CD14-positive monocyte (primary cell): ENCODE data around the gene ABCC4. TPM values are rescaled to one million over a fixed set of nuclear protein-coding genes. Genes with fewer than 3 reads are reported as not detected.

Experiments used
- DNase-seq, 3 donors: peaks; one replicate each; pipeline ENCODE4 v3.0.0-alpha.2; 2011 to 2022
- H2AFZ ChIP-seq: 2 replicates; pipeline ENCODE4 v1.6.0; 2012; ENCODE audit warnings: mild to moderate bottlenecking, low read depth, low read length, inconsistent platforms; ENCODE audit not compliant: insufficient read depth, poor library complexity, severe bottlenecking
- H3K27ac ChIP-seq, 2 donors: 1 replicate in 1 of 2; 2 replicates in 1 of 2; pipeline ENCODE4 v1.5.1; 2012 to 2013; ENCODE audit warnings: low read length in 2 of 2, control low read depth in 1 of 2, inconsistent platforms in 1 of 2, low read depth in 1 of 2, mild to moderate bottlenecking in 1 of 2
- H3K27me3 ChIP-seq, 2 donors: one replicate each; pipeline versions ENCODE4 v1.6.0 to v1.6.1; 2011 to 2013; ENCODE audit warnings: low read length in 2 of 2; ENCODE audit not compliant: control insufficient read depth in 2 of 2, insufficient read depth in 2 of 2
- H3K36me3 ChIP-seq, 2 donors: replicated peaks in 1 of 2; 1 replicate in 1 of 2; 2 replicates in 1 of 2; pipeline versions ENCODE4 v1.5.1 to v1.6.1; 2012 to 2013; ENCODE audit warnings: low read length in 2 of 2, control low read depth in 1 of 2, inconsistent platforms in 1 of 2, mild to moderate bottlenecking in 1 of 2; ENCODE audit not compliant: insufficient read depth in 2 of 2, control insufficient read depth in 1 of 2
- H3K4me1 ChIP-seq, 2 donors: 1 replicate in 1 of 2; 2 replicates in 1 of 2; pipeline versions ENCODE4 v1.5.1 to v1.6.1; 2012 to 2013; ENCODE audit warnings: low read length in 2 of 2, control low read depth in 1 of 2, inconsistent platforms in 1 of 2, mild to moderate bottlenecking in 1 of 2, moderate library complexity in 1 of 2; ENCODE audit not compliant: insufficient read depth in 2 of 2, control insufficient read depth in 1 of 2
- H3K4me2 ChIP-seq: replicated peaks from 2 replicates; pipeline ENCODE3; 2012; ENCODE audit warnings: low read length, moderate library complexity, mild to moderate bottlenecking; ENCODE audit not compliant: poor library complexity, severe bottlenecking; ENCODE audit errors: extremely low read depth
- H3K4me3 ChIP-seq, 3 experiments: fragments of 200-600 bp in 1 of 3; sonication (generic) in 1 of 3; replicated peaks in 1 of 3; 1 replicate in 2 of 3; 2 replicates in 1 of 3; pipeline ENCODE4 v1.5.1; 2011 to 2013; ENCODE audit warnings: low read length in 3 of 3, mild to moderate bottlenecking in 3 of 3, control low read depth in 2 of 3, low read depth in 2 of 3, inconsistent platforms in 1 of 3, moderate library complexity in 1 of 3
- H3K79me2 ChIP-seq: 2 replicates; pipeline ENCODE4 v1.6.0; 2012; ENCODE audit warnings: mild to moderate bottlenecking, control low read depth, inconsistent platforms, low read length, moderate library complexity; ENCODE audit not compliant: insufficient read depth
- H3K9ac ChIP-seq: 2 replicates; pipeline ENCODE4 v1.6.0; 2017; ENCODE audit warnings: low read length, mild to moderate bottlenecking; ENCODE audit not compliant: insufficient read depth, poor library complexity, severe bottlenecking
- H3K9me3 ChIP-seq, 2 donors: replicated peaks in 1 of 2; 1 replicate in 1 of 2; 2 replicates in 1 of 2; pipeline versions ENCODE4 v1.5.1 to v1.6.1; 2012 to 2013; ENCODE audit warnings: low read length in 2 of 2, control low read depth in 1 of 2; ENCODE audit not compliant: control insufficient read depth in 1 of 2, insufficient read depth in 1 of 2
- H4K20me1 ChIP-seq: 2 replicates; pipeline ENCODE4 v1.6.0; 2012; ENCODE audit warnings: mild to moderate bottlenecking, low read length, control low read depth, moderate library complexity; ENCODE audit not compliant: insufficient read depth
- H3K27ac Mint-ChIP-seq, 7 donors: one replicate each; pipeline ENCODE4 v1.8.0; 2020; ENCODE audit warnings: mild to moderate bottlenecking in 7 of 7, mixed read lengths in 7 of 7, moderate library complexity in 6 of 7, inconsistent platforms in 2 of 7
- H3K27me3 Mint-ChIP-seq, 3 donors: one replicate each; pipeline ENCODE4 v1.8.0; 2021 to 2022; ENCODE audit warnings: low read depth in 3 of 3, mild to moderate bottlenecking in 3 of 3, mixed read lengths in 3 of 3, moderate library complexity in 3 of 3, inconsistent platforms in 1 of 3
- H3K36me3 Mint-ChIP-seq, 2 donors: one replicate each; pipeline ENCODE4 v1.8.0; 2020; ENCODE audit warnings: mixed read lengths in 2 of 2, inconsistent platforms in 1 of 2, mild to moderate bottlenecking in 1 of 2
- H3K4me1 Mint-ChIP-seq: one replicate; pipeline ENCODE4 v1.8.0; 2020; ENCODE audit warnings: mild to moderate bottlenecking, mixed read lengths
- H3K4me3 Mint-ChIP-seq, 2 donors: one replicate each; pipeline ENCODE4 v1.8.0; 2020; ENCODE audit warnings: mild to moderate bottlenecking in 2 of 2, mixed read lengths in 2 of 2, moderate library complexity in 1 of 2
- H3K9me3 Mint-ChIP-seq, 7 donors: one replicate each; pipeline ENCODE4 v1.8.0; 2020 to 2022; ENCODE audit warnings: mixed read lengths in 7 of 7, mild to moderate bottlenecking in 6 of 7, moderate library complexity in 6 of 7, inconsistent platforms in 2 of 7
- CTCF ChIP-seq: fragments of 200-600 bp; IDR thresholded peaks from one replicate; pipeline ENCODE4 v1.8.0; 2022; ENCODE audit warnings: antibody characterized with exemption, mild to moderate bottlenecking
- WGBS: methylation state at CpG from one replicate; pipeline ENCODE4 v1.1.5; 2013; ENCODE audit warnings: missing lambda C conversion rate; ENCODE audit not compliant: insufficient coverage; 5-methylcytosine and 5-hydroxymethylcytosine counted together
- intact Hi-C, 2 donors: fragments of 100-400 bp; cut with micrococcal nuclease; formaldehyde crosslinking; loops; one replicate each; pipeline versions ENCODE4 v1.15.0 to v1.15.1; 2023
- polyA plus RNA-seq, 3 donors: library from polyadenylated mRNA; depleted of rRNA in 1 of 3; unstranded in 2 of 3; stranded (reverse) in 1 of 3; fragments of 300-500 nt in 2 of 3; fragments of >200 nt in 1 of 3; fragmentation: Illumina TruSeq in 2 of 3; gene quantifications; 1 replicate in 2 of 3; 2 replicates in 1 of 3; pipeline ENCODE4 v1.2.3, GENCODE V29; 2012 to 2021

Gene ABCC4
- polyA plus RNA-seq, 3 donors: 0.96 to 2.5 (median 1.7) TPM

GRCh38 chr13:95086761-95087160 is 214.5 kb downstream of the ABCC4 start:
- TF ChIP-seq CTCF: no peak
- H3K4me1 Mint-ChIP-seq: peaks cover 6% of the 10 kb centered on the region
- H3K4me3 ChIP-seq: no peak overlapping the region
- no peaks in the 10 kb centered on the region for H3K4me1 ChIP-seq
- H3K27me3 ChIP-seq: no peaks in the 10 kb centered on the region
- WGBS: no CpG with 5 or more reads among the region's 2 CpGs
- H3K27me3 Mint-ChIP-seq: peaks cover 0 to 2% (median 0%) of the 10 kb centered on the region in 3 donors
- H3K4me2 ChIP-seq: no peak overlapping the region
- no peaks in the 10 kb centered on the region for H3K9me3 ChIP-seq
- H2AFZ ChIP-seq: no peak overlapping the region
- no peak overlapping the region for H3K27ac Mint-ChIP-seq
- no peak overlapping the region for H3K9ac ChIP-seq
- no peak overlapping the region for H3K27ac ChIP-seq
- intact Hi-C loops: no loop called here
- no peaks in the 10 kb centered on the region for H3K79me2 ChIP-seq
- H3K36me3 Mint-ChIP-seq: peaks cover 0 to under 1% of the 10 kb centered on the region in 2 donors
- no peaks in the 10 kb centered on the region for H4K20me1 ChIP-seq
- H3K36me3 ChIP-seq: no peaks in the 10 kb centered on the region
- DNase-seq: no peak
- peaks cover 0 to 4% (median 2%) of the 10 kb centered on the region in 7 donors for H3K9me3 Mint-ChIP-seq
- no peak overlapping the region for H3K4me3 Mint-ChIP-seq

- Histone ChIP-seq H3K4me3 (no peak overlapping the region), H3K27me3 (no peaks in the 10 kb centered on the region), H3K9ac (no peak overlapping the region), H3K4me2 (no peak overlapping the region), H2AFZ (no peak overlapping the region), H3K4me1 (no peaks in the 10 kb centered on the region), H3K27ac (no peak overlapping the region), H3K79me2 (no peaks in the 10 kb centered on the region), H3K36me3 (no peaks in the 10 kb centered on the region), H4K20me1 (no peaks in the 10 kb centered on the region), H3K9me3 (no peaks in the 10 kb centered on the region)
- WGBS: 50% methylated on average over 2 of the region's 3 CpGs
- intact Hi-C loops: no loop called here
- Mint-ChIP-seq H3K36me3 (peaks cover 0 to under 1% of the 10 kb centered on the region in 2 donors), H3K4me3 (no peak overlapping the region), H3K27ac (peak overlapping the region in 2 of 7 donors; percentile 8 to 21), H3K27me3 (no peaks in the 10 kb centered on the region), H3K4me1 (peaks cover 6% of the 10 kb centered on the region), H3K9me3 (peaks cover 0 to 2% (median 0%) of the 10 kb centered on the region in 7 donors)
- no peak for TF ChIP-seq CTCF
- peak; percentile 16 to 76 (median 25) for DNase-seq
Measured at GRCh38 chr13:95083758-95084157, 217.5 kb downstream of the ABCC4 start.
